Putamen (tissue), 1 donor: ENCODE results near the gene ZNF726.
"Not testable (repeated sequence)": the region's sequence is repeated elsewhere in the genome, so short reads cannot be mapped to it uniquely, and the experiment has no call there.

Source experiments
- DNase-seq: peaks from one replicate; pipeline ENCODE4 v3.0.0-alpha.2; 2016; ENCODE audit warnings: low spot score

ZNF726 gene

GRCh38 chr19:23943411-23943810 lies 28.7 kb downstream of the ZNF726 start:
- DNase-seq = no peak

- no peak for DNase-seq
Measured at GRCh38 chr19:23946569-23946968, 31.9 kb downstream of the ZNF726 start.

- DNase-seq = no peak
Measured at GRCh38 chr19:23949611-23950010, 34.9 kb downstream of the ZNF726 start.

GRCh38 chr19:23956051-23956450 lies 41.4 kb downstream of the ZNF726 start:
- DNase-seq = no peak

- DNase-seq = no peak
Measured at GRCh38 chr19:23957660-23958281, 43.1 kb downstream of the ZNF726 start.

- DNase-seq = not testable (repeated sequence)
Measured at GRCh38 chr19:23963396-23963795, 48.7 kb downstream of the ZNF726 start.

- not testable (repeated sequence) for DNase-seq
Measured at GRCh38 chr19:23963881-23964280, 49.2 kb downstream of the ZNF726 start.

- DNase-seq = not testable (repeated sequence)
Measured at GRCh38 chr19:23964334-23964733, 49.6 kb downstream of the ZNF726 start.

GRCh38 chr19:23969630-23970029 lies 54.9 kb downstream of the ZNF726 start:
- no peak for DNase-seq

GRCh38 chr19:23971598-23971997 lies 56.9 kb downstream of the ZNF726 start:
- no peak for DNase-seq

GRCh38 chr19:23972161-23972560 lies 57.5 kb downstream of the ZNF726 start:
- no peak for DNase-seq

- no peak for DNase-seq
Measured at GRCh38 chr19:23974941-23975340, 60.3 kb downstream of the ZNF726 start.

- not testable (repeated sequence) for DNase-seq
Measured at GRCh38 chr19:23976631-23977030, 61.9 kb downstream of the ZNF726 start.

- DNase-seq = not testable (repeated sequence)
Measured at GRCh38 chr19:23977256-23977655, 62.6 kb downstream of the ZNF726 start.

- DNase-seq = no peak
Measured at GRCh38 chr19:23978068-23978467, 63.4 kb downstream of the ZNF726 start.

GRCh38 chr19:23980805-23981204 lies 66.1 kb downstream of the ZNF726 start:
- no peak for DNase-seq

GRCh38 chr19:23981863-23982262 lies 67.2 kb downstream of the ZNF726 start:
- DNase-seq = no peak

- DNase-seq = no peak
Measured at GRCh38 chr19:23983406-23983805, 68.7 kb downstream of the ZNF726 start.
